ELF-1 (cell line): Measurements from ENCODE around the gene PTGFRN.

ENCODE experiments used
- DNase-seq: peaks from one replicate; pipeline ENCODE4 v3.0.0-alpha.2; 2016; ENCODE audit warnings: low read depth, low spot score

Gene PTGFRN

GRCh38 chr1:116887212-116887611, 22.5 kb upstream of the PTGFRN start:
- no peak for DNase-seq

GRCh38 chr1:116889380-116889779, 20.3 kb upstream of the PTGFRN start:
- no peak for DNase-seq

GRCh38 chr1:116891396-116892079, 18.2 kb upstream of the PTGFRN start:
- no peak for DNase-seq

GRCh38 chr1:116895073-116895472, 14.6 kb upstream of the PTGFRN start:
- no peak for DNase-seq

- DNase-seq, result no peak
Measured at GRCh38 chr1:116899529-116899928, 10.2 kb upstream of the PTGFRN start.

- no peak for DNase-seq
Measured at GRCh38 chr1:116900471-116901365, 9.0 kb upstream of the PTGFRN start.

GRCh38 chr1:116902027-116902426, 7.7 kb upstream of the PTGFRN start:
- peak; percentile 42 for DNase-seq

- no peak for DNase-seq
Measured at GRCh38 chr1:116902723-116903383, 6.9 kb upstream of the PTGFRN start.

- DNase-seq, result no peak
Measured at GRCh38 chr1:116904791-116905320, 4.9 kb upstream of the PTGFRN start.

- peak; percentile 46 for DNase-seq
Measured at GRCh38 chr1:116906812-116907211, 2.9 kb upstream of the PTGFRN start.

GRCh38 chr1:116907351-116907750, 2.4 kb upstream of the PTGFRN start:
- no peak for DNase-seq

- no peak for DNase-seq
Measured at GRCh38 chr1:116908266-116908665, 1.4 kb upstream of the PTGFRN start.

- peak; percentile 30 for DNase-seq
Measured at GRCh38 chr1:116908820-116909511, 750 bp upstream of the PTGFRN start.

GRCh38 chr1:116910379-116911187, 867 bp downstream of the PTGFRN start:
- peak; percentile 50 for DNase-seq

GRCh38 chr1:116911188-116911553, 1.5 kb downstream of the PTGFRN start:
- DNase-seq, result peak; percentile 31

- DNase-seq, result no peak
Measured at GRCh38 chr1:116911779-116912469, 2.2 kb downstream of the PTGFRN start.

GRCh38 chr1:116912846-116913245, 3.1 kb downstream of the PTGFRN start:
- no peak for DNase-seq

- no peak for DNase-seq
Measured at GRCh38 chr1:116913941-116914340, 4.2 kb downstream of the PTGFRN start.

- DNase-seq, result no peak
Measured at GRCh38 chr1:116914667-116915066, 5.0 kb downstream of the PTGFRN start.

- no peak for DNase-seq
Measured at GRCh38 chr1:116915086-116915661, 5.5 kb downstream of the PTGFRN start.
